ENCODE results near the gene BCAT1. TPM values are rescaled to one million over a fixed set of nuclear protein-coding genes. Genes with fewer than 3 reads are reported as not detected.

BCAT1 gene
- total and polyA plus RNA-seq, 11 donors: 0.57 to 28.9 (median 3.5) TPM

- intact Hi-C loops (cut with DNase I): loop anchor here in 1 of 10 donors (5.0 kb wide), 1 partner anchor 414 kb away; no protein-coding TSS in a partner anchor
- no peaks in the 10 kb centered on the region for H3K4me1 ChIP-seq
- no peak overlapping the region for H3K27ac ChIP-seq
- H3K36me3 ChIP-seq: no peaks in the 10 kb centered on the region
- H3K27me3 ChIP-seq: peaks cover 0 to 10% (median 0%) of the 10 kb centered on the region in 9 donors
- WGBS, 4 donors: 56 to 62% (median 59%) methylated on average over 5 of the region's 5 CpGs
- DNase-seq (no peak), ATAC-seq (no peak)
- TF ChIP-seq POLR2A (IDR thresholded peaks at IDR 0.05) (no peak), CTCF (IDR thresholded peaks at IDR 0.05) (peak in 2 of 12 donors; percentile 8 to 14)
- H3K9me3 ChIP-seq: no peaks in the 10 kb centered on the region
- H3K4me3 ChIP-seq: no peak overlapping the region
These were observed 168.1 kb downstream of the BCAT1 start for GRCh38 chr12:24780697-24781368.

GRCh38 chr12:24778486-24779304 is 170.2 kb downstream of the BCAT1 start:
- Histone ChIP-seq H3K4me3 (no peak overlapping the region), H3K4me1 (no peaks in the 10 kb centered on the region), H3K36me3 (no peaks in the 10 kb centered on the region), H3K9me3 (no peaks in the 10 kb centered on the region), H3K27ac (no peak overlapping the region), H3K27me3 (peaks cover 0 to 6% (median 0%) of the 10 kb centered on the region in 9 donors)
- intact Hi-C loops (cut with DNase I): loop anchor here in 1 of 10 donors (10.0 kb wide), 1 partner anchor 174 kb away; no protein-coding TSS in a partner anchor
- TF ChIP-seq POLR2A (IDR thresholded peaks at IDR 0.05): no peak
- peak in 8 of 12 donors; percentile 5 to 42 (median 26) for TF ChIP-seq CTCF (IDR thresholded peaks at IDR 0.05)
- WGBS, 4 donors: 51 to 64% (median 55%) methylated on average over 4 of the region's 4 CpGs
- DNase-seq (no peak), ATAC-seq (no peak)

- 76 to 87% (median 84%) methylated on average over 8 of the region's 8 CpGs for WGBS, 4 donors
- peaks cover 0 to 6% (median 0%) of the 10 kb centered on the region in 9 donors for H3K27me3 ChIP-seq
- no peak for DNase-seq
- no peaks in the 10 kb centered on the region for H3K4me1 ChIP-seq
- no peak for ATAC-seq
- intact Hi-C loops (cut with DNase I): loop anchor here in 1 of 10 donors (10.0 kb wide), 1 partner anchor 173 kb away; no protein-coding TSS in a partner anchor
- no peak for TF ChIP-seq CTCF (IDR thresholded peaks at IDR 0.05)
- TF ChIP-seq POLR2A (IDR thresholded peaks at IDR 0.05): no peak
- H3K9me3 ChIP-seq: no peaks in the 10 kb centered on the region
- H3K4me3 ChIP-seq: no peak overlapping the region
- no peaks in the 10 kb centered on the region for H3K36me3 ChIP-seq
- no peak overlapping the region for H3K27ac ChIP-seq
These were observed 171.5 kb downstream of the BCAT1 start for GRCh38 chr12:24777359-24777758.

- TF ChIP-seq POLR2A (IDR thresholded peaks at IDR 0.05) (no peak), CTCF (IDR thresholded peaks at IDR 0.05) (no peak)
- Histone ChIP-seq H3K9me3 (no peaks in the 10 kb centered on the region), H3K27ac (no peak overlapping the region), H3K4me1 (no peaks in the 10 kb centered on the region), H3K27me3 (peaks cover 0 to 6% (median 0%) of the 10 kb centered on the region in 9 donors), H3K4me3 (no peak overlapping the region), H3K36me3 (no peaks in the 10 kb centered on the region)
- 40 to 59% (median 53%) methylated on average over 2 of the region's 2 CpGs for WGBS, 4 donors
- intact Hi-C loops (cut with DNase I): loop anchor here in 1 of 10 donors (10.0 kb wide), 1 partner anchor 172 kb away; no protein-coding TSS in a partner anchor
- DNase-seq: no peak
- no peak for ATAC-seq
These were observed 172.0 kb downstream of the BCAT1 start for GRCh38 chr12:24776861-24777260.
